ENCODE results near the gene TMEM223.
"Not testable (repeated sequence)": the region's sequence is repeated elsewhere in the genome, so short reads cannot be mapped to it uniquely, and the experiment has no call there.

TMEM223 gene

DNA sequence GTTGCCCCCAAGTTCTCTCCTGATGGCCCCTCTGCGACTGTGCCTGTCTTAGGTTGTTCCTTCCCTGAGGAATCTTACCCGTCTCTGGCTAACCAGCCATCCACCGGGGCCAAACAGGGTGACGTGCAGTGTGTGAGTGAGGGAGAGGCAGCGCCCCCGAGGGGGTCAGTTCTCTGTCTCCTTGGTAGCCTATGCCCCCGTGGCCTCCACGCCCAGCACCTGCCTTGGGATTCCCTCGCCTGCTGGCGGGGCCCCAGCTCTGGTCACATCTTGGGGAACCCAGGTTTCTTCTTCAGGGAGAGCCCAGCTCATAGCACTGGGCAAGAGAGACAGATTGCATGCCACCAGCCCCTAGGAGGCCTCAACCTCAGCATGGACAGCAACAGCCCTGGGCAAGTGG, 7.7 kb upstream of the TMEM223 start:
- no peak for DNase-seq (ENCODE audit: low spot score)

DNA sequence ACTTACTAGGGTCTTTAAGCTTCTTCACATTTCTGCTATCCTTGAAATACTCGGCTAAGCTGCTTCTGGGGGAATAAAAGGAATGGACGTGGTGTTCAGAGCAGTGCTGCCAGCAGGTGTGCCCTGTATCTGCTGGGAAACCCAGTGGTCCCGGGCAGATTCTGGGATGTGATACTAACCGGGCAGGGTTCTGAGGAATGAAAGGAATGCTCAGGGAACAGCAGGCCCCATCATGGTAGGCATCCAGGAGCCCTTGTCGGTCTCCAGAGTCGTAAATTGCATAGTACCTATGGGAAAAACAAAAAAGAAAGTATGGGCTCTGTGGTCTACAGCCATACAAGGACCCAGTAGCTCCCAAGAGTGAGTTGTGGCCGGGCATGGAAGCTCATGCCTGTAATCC, 4.5 kb upstream of the TMEM223 start:
- DNase-seq (ENCODE audit: low spot score) = no peak

GRCh38 chr11:62794201-62794775, 2.5 kb upstream of the TMEM223 start:
- DNase-seq (ENCODE audit: low spot score) = no peak

DNA sequence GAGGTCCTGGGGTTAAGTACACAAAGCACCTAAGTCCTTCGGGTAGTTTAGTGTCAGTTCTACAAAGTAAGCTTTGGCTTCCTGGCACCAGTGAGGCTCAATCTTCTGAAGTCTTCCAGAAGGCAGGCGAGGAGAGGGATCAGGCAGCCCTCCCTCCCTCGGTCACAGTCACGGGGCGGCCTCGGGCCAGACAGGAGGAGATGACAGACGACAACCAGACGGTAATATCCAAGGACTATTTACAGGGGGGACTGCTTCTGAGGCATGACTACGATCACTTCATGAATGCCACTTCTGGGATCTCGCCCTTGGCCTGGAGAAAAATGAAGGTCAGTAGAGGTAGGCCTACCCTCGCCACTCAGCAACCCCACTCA, 383 bp upstream of the TMEM223 start:
- no peak for DNase-seq (ENCODE audit: low spot score)

DNA sequence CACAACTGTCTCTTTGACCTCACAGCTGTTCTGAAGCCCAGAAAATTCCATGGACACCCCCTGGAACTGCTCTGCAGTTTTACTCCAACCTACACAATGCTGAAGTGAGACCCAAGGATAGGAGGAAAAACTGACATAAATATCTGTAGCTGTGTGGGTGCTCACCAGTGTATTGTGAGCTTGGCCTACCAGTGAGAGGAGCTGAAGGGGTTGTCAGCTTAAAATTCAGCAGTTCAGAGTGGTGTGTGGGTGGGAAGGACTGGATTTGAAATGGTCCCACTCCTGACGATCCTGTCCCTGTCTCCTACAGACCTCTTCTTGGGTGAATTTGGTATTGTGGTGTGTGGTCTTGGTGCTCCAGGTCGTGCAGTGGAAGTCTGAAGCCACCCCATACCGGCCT, 2.2 kb downstream of the TMEM223 start:
- DNase-seq (ENCODE audit: low spot score) = no peak

DNA sequence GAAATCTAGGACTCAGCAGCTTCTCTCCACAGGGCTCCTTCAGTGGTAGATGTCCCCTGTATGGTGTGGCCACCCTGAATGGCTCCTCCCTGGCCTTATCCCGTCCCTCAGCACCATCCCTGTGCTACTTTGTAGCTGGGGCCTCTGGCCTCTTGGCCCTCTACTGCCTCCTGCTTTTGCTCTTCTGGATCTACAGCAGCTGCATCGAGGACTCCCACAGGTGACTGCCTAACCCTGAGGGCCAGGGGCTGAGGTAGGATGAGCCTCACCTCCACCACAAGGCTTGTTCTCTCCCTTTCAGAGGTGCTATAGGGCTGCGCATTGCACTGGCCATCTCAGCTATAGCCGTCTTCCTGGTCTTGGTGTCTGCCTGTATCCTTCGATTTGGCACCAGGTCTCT, 2.8 kb downstream of the TMEM223 start:
- no peak for DNase-seq (ENCODE audit: low spot score)

DNA sequence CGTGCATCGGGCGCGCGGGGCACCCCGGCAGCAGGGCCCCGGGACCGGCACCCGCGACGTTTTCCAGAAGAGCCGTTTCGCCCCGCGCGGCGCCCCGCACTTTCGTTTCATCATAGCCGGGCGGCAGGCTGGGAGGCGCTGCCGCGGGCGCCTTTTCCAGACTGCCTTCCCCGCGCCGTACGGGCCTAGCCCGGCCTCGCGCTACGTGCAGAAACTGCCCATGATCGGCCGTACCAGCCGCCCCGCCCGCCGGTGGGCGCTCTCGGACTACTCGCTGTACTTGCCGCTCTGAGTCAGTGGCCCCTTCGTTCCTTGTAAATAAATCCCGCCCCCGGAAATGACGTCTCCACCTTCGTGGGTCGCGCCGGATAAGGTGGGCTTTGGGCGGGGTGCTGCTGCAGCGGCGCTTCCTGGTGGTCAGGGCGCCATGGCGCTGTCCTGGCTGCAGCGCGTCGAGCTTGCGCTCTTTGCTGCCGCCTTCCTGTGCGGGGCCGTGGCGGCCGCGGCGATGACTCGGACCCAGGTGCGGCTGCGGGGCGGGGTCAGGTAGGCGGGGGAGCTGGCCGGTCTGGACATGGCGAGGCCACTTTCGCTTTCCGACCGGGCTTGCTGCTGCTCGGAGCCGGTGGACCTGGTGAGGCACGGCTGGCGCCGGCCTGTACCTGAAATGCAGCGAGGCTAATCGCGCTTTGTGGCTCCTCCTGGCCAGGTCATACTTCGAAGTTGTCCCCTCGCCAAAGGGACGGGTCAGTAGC, 4.6 kb downstream of the TMEM223 start, which contains the start of gene TMEM179B:
Gene TMEM179B (plus strand): TSS at position 398 of the 755 bp plus-strand sequence. CDS start 30 bp downstream, at position 428.
- DNase-seq (ENCODE audit: low spot score) = peak; percentile 95

DNA sequence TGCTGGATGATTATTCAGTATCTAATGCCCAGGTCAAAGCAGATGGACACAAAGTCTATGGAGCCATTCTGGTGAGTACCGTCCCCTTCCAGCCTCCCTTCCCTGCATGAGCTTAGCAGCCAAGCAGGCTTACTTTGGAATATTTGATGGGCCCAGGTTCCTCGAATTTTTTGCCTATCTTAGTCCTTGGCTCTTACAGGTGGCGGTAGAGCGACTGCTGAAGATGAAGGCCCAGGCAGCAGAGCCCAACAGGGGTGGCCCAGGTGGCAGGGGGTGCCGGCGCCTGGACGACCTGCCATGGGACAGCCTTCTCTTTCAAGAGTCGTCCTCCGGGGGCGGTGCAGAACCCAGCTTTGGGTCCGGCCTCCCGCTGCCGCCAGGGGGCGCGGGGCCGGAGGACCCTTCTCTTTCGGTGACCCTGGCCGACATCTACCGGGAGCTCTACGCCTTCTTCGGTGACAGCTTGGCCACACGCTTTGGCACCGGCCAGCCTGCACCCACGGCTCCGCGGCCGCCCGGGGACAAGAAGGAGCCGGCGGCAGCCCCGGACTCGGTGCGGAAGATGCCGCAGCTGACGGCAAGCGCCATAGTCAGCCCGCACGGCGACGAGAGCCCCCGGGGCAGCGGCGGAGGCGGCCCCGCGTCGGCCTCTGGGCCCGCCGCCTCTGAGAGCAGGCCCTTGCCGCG, 5.3 kb downstream of the TMEM223 start:
- peak; percentile 92 for DNase-seq (ENCODE audit: low spot score)

DNA sequence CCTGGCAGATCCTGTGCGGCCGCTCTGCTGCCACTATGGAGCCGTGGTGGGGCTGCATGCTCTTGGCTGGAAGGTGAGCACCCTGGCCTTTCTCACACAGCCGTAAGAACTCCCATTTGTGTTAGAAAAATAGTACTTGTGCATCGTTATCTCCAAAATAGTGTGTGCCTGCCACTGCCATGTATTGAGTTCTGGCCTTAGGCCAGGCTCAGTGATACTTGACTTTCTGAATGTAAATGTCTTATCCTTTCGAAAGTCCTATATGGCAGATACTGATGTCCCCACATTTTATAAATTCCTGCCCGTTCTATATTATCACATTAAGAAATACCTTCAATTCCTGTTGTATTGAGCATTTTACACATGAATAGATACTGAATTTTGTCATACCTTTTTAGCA, 9.1 kb downstream of the TMEM223 start:
- DNase-seq (ENCODE audit: low spot score) = no peak

DNA sequence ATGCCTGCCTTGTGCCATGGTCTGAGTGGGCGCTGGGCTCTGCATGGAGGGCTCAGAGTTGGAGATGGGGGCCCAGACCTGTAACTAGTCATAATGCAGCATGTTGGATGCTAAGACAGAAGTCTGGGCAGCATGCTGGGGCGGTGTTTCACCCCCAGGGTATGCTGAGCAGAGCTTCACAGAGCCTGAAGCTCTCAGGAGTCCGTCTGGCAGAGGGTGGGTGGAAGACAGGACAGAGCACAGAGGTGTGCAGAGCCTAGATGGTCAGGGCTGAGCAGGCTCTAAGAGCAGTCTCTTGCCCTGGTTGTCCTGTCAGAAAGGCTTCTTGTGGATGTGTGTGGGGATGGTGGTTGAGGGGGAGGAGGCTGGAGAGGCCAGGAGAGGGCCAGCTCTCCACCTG, 13.4 kb downstream of the TMEM223 start:
- DNase-seq (ENCODE audit: low spot score) = no peak

DNA sequence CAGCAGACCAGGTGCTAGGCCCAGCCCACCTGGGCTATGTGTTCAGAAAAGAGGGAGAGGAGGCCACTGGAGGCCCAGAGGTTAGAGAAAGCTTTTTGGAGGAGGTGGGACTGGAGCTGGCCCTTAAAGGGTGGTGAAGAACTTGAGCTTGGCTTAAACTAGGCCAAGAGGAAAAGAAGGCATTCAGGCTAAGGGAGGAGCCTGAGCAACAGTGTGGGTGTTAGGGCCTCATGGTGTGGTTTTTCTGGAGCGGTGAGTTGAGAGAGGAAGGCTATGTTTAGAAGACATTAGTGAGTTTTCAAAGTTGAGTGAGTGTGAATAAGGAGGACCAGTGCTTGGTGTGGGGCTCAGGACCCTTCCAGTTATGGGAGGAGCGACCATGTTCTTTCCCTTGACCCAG, 14.4 kb downstream of the TMEM223 start:
- no peak for DNase-seq (ENCODE audit: low spot score)

GRCh38 chr11:62775646-62776045, 16.2 kb downstream of the TMEM223 start:
- no peak for DNase-seq (ENCODE audit: low spot score)

DNA sequence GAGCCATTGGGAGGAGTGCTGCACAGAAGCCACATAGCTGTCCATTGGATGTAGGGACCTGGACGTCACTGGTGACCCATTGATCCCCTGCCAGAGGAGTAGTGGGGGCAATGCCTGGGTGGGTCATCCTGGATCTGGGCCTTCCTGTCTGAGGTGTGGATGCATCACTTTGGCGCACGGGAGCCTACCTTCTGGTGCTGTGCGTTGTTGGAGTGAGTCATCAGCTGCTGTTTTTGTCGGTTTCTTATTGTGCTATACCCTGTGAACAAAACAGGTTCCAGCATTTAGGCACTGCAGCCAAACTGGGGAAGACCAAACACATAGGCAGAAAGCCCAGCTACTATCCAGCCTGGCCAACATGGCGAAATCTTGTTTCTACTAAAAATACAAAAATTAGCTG, 17.4 kb downstream of the TMEM223 start:
- DNase-seq (ENCODE audit: low spot score) = no peak

- DNase-seq (ENCODE audit: low spot score) = peak; percentile 96
These were observed 20.4 kb downstream of the TMEM223 start, which contains the start of gene TAF6L for GRCh38 chr11:62771144-62772021. TAF6L (plus strand) TSS chr11:62771396; CDS start chr11:62775784, 4,388 bp downstream.

- DNase-seq (ENCODE audit: low spot score) = peak; percentile 35
These were observed 21.0 kb downstream of the TMEM223 start for GRCh38 chr11:62770778-62771143.

DNA sequence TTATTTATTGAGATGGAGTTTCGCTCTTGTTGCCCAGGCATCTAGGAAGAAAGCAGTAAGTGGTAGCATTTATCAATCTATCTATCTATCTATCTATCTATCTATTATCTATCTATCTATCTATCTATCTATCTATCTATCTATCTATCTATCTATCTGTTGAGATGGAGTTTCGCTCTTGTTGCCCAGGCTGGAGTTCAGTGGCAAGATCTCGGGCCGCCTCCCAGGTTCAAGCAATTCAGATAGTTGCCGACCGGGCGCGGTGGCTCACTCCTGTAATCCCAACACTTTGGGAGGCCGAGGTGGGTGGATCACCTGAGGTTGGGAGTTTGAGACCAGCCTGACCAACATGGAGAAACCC, 31.0 kb downstream of the TMEM223 start:
- DNase-seq (ENCODE audit: low spot score) = not testable (repeated sequence)

DNA sequence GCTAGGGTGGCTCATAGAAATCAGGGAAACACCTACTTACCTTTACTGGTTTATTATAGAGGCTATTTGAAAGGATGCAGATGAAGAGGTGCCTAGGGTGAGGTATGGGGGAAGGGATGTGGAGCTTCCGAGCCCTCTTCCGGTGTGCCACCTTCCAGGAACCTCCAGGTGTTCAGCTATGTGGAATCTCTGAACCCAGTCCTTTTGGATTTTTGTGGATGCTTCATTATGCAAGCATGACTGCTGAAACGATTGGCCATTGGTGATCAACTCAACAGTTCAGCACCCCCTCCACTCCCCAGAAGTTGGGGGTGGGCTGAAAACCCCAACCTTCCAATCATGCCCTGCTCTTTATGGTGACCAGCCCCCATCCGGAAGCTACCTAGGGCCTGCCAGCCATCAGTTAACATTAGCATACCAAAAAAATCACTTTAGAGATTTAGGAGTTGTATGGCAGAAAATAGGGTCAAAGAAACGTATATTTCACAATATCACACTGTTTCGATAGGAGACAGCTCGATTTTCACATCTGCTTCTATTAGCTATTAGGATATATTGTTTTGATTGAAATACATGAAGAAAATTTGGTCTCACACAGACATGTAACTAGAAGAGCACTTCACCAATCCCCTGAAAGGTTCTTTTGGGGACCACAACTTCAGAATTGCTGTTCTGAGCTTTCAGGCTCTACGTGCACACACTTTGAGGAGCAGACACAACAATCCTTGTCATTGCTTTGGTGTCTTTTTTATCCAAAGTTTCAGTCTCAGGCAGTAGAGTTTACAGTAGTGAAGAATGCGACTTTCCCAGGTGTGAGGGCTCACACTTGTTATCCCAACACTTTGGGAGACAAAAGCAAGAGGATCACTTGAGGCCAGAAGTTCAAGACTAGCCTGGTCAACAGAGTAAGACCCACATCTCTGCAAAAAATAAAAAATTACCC, 33.7 kb downstream of the TMEM223 start:
- no peak for DNase-seq (ENCODE audit: low spot score)

DNA sequence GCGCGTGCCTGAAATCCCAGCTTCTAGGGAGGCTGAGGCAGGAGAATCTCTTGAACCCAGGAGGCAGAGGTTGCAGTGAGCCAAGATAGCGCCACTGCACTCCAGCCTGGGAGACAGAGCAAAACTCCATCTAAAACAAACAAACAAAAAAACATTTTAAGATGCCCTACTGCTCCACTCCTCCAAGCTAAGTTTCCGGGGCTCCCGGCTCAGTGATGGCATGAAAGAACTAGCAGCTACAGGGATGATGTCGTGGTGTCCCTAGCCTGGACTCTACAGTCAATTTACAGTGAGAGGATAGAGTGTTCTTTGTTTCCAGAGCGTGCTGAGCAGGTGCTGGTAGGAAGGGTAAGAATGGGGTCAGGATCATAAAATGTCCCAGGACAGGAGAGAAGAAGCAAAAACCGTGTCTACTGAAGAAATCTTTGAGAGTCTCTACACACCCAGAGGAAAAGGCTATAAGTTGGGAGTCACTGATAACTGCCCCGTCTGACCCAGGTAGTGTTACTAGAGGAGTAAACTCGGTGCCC, 36.7 kb downstream of the TMEM223 start:
- no peak for DNase-seq (ENCODE audit: low spot score)

GRCh38 chr11:62753736-62754603, 37.8 kb downstream of the TMEM223 start, which contains the start of gene ZBTB3:
ZBTB3 (minus strand) TSS chr11:62754160; CDS start chr11:62753664, 496 bp downstream.
- peak; percentile 96 for DNase-seq (ENCODE audit: low spot score)

Data from AG20443 (cell line).